SIG-M5 (cell line): ENCODE results near the gene IPCEF1.

ENCODE experiments used
- DNase-seq: peaks from one replicate; lab custom pipeline; 2025; lab: John Stamatoyannopoulos, UW

Gene IPCEF1

GRCh38 chr6:154356690-154357089 is at the start of gene IPCEF1:
IPCEF1 (minus strand) TSS chr6:154356803; CDS start chr6:154265947, 90,856 bp downstream.
- DNase-seq: peak; percentile 91

GRCh38 chr6:154406301-154406700 is 49.7 kb upstream of the IPCEF1 start:
- DNase-seq: no peak

- DNase-seq: no peak
Observed at GRCh38 chr6:154404791-154405400, 48.3 kb upstream of the IPCEF1 start.

GRCh38 chr6:154403788-154404187 is 47.2 kb upstream of the IPCEF1 start:
- DNase-seq: no peak

- no peak for DNase-seq
Observed at GRCh38 chr6:154402081-154402780, 45.6 kb upstream of the IPCEF1 start.

- DNase-seq: no peak
Observed at GRCh38 chr6:154399097-154399496, 42.5 kb upstream of the IPCEF1 start.

- DNase-seq: no peak
Observed at GRCh38 chr6:154397491-154398195, 41.0 kb upstream of the IPCEF1 start.

GRCh38 chr6:154395878-154396277 is 39.3 kb upstream of the IPCEF1 start:
- DNase-seq: no peak

- no peak for DNase-seq
Observed at GRCh38 chr6:154395316-154395715, 38.7 kb upstream of the IPCEF1 start.

- no peak for DNase-seq
Observed at GRCh38 chr6:154394571-154394970, 38.0 kb upstream of the IPCEF1 start.

GRCh38 chr6:154390034-154390433 is 33.4 kb upstream of the IPCEF1 start:
- no peak for DNase-seq

- DNase-seq: no peak
Observed at GRCh38 chr6:154388803-154389202, 32.2 kb upstream of the IPCEF1 start.

- no peak for DNase-seq
Observed at GRCh38 chr6:154386848-154387717, 30.5 kb upstream of the IPCEF1 start.

- no peak for DNase-seq
Observed at GRCh38 chr6:154384191-154384590, 27.6 kb upstream of the IPCEF1 start.

GRCh38 chr6:154383273-154383672 is 26.7 kb upstream of the IPCEF1 start:
- no peak for DNase-seq

GRCh38 chr6:154382740-154383139 is 26.1 kb upstream of the IPCEF1 start:
- no peak for DNase-seq

- no peak for DNase-seq
Observed at GRCh38 chr6:154381548-154381947, 24.9 kb upstream of the IPCEF1 start.

- DNase-seq: no peak
Observed at GRCh38 chr6:154380741-154381140, 24.1 kb upstream of the IPCEF1 start.

GRCh38 chr6:154379585-154379984 is 23.0 kb upstream of the IPCEF1 start:
- DNase-seq: no peak

GRCh38 chr6:154378518-154378917 is 21.9 kb upstream of the IPCEF1 start:
- DNase-seq: no peak

GRCh38 chr6:154377726-154378125 is 21.1 kb upstream of the IPCEF1 start:
- DNase-seq: no peak

- no peak for DNase-seq
Observed at GRCh38 chr6:154373971-154374370, 17.4 kb upstream of the IPCEF1 start.
